ENCODE results near the gene PARD3B. TPM values are rescaled to one million over a fixed set of nuclear protein-coding genes. Genes with fewer than 3 reads are reported as not detected.

PARD3B gene
- total RNA-seq, 1 donor from 2014 or later = 1.6 TPM

DNA sequence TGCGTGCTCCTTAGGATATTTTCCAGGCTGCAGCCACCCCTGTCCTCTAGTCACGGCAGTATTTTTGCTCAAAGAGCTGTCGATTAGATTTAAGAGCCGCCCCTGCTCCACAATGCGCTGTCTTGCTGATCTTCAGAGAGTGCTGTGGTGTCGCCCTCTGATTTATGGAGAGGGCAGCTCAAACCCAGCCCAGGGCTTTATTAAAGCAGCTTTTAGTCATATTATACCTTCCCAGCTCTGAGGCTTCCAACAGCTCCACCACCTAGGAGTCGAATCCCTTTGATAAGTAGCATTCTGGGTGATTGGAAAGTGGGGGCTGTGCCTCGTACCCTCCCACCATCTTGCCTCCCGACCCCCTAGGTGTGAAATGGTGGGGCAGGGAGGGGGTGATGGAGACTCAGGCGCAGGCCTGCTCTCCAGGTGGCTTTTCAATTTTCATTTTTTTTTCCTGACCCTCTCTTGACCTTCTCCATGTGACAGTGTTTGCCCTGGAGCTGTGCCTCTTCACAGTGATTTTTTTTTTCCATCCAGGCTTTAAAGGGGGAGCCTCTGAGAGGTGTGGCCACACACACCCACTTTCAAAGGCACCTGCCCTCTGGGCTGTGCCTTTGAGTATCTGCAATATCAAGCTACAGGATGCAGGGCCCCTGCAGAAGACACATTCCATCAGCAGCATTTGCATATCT is 1084.0 kb downstream of the PARD3B start:
- FAIRE-seq = no peak
- no peak overlapping the region for H3K4me3 ChIP-seq (ENCODE audit: low read depth, low read length)
- no peak for DNase-seq (ENCODE audit: low read depth)
- TF ChIP-seq, protein P1, sequence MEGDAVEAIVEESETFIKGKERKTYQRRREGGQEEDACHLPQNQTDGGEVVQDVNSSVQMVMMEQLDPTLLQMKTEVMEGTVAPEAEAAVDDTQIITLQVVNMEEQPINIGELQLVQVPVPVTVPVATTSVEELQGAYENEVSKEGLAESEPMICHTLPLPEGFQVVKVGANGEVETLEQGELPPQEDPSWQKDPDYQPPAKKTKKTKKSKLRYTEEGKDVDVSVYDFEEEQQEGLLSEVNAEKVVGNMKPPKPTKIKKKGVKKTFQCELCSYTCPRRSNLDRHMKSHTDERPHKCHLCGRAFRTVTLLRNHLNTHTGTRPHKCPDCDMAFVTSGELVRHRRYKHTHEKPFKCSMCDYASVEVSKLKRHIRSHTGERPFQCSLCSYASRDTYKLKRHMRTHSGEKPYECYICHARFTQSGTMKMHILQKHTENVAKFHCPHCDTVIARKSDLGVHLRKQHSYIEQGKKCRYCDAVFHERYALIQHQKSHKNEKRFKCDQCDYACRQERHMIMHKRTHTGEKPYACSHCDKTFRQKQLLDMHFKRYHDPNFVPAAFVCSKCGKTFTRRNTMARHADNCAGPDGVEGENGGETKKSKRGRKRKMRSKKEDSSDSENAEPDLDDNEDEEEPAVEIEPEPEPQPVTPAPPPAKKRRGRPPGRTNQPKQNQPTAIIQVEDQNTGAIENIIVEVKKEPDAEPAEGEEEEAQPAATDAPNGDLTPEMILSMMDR (IDR thresholded peaks at IDR 0.05; ENCODE audit: insufficient read depth, low read length, severe bottlenecking) = no peak
- no peaks in the 10 kb centered on the region for H3K27me3 ChIP-seq (ENCODE audit: control insufficient read depth, insufficient read depth, low read length)
- H3K36me3 ChIP-seq (ENCODE audit: control insufficient read depth, insufficient read depth, low read length) = no peaks in the 10 kb centered on the region

DNA sequence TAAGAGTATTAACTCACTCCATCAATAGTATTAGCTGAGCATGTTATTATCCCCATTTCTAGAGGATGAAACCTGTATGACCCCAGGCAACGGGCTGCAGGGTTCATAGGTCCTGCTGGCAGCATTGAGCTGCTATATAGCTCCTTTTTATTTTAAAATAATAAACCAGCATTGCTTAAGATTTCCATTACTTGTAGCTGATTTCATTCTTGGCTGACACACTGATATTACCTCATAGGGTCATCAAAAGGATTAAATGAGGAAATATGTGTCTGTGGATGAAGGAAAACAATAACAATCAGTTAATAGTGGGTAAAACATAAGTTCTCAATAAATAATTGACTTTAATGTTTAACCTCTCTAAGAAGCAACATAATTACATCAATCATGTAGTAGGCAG is 1088.7 kb downstream of the PARD3B start:
- DNase-seq (ENCODE audit: low read depth) = peak; percentile 14
- TF ChIP-seq, protein P1 (IDR thresholded peaks at IDR 0.05; ENCODE audit: insufficient read depth, low read length, severe bottlenecking) = no peak
- H3K4me3 ChIP-seq (ENCODE audit: low read depth, low read length) = no peak overlapping the region
- H3K36me3 ChIP-seq (ENCODE audit: control insufficient read depth, insufficient read depth, low read length) = no peaks in the 10 kb centered on the region
- no peak for FAIRE-seq
- H3K27me3 ChIP-seq (ENCODE audit: control insufficient read depth, insufficient read depth, low read length) = no peaks in the 10 kb centered on the region

DNA sequence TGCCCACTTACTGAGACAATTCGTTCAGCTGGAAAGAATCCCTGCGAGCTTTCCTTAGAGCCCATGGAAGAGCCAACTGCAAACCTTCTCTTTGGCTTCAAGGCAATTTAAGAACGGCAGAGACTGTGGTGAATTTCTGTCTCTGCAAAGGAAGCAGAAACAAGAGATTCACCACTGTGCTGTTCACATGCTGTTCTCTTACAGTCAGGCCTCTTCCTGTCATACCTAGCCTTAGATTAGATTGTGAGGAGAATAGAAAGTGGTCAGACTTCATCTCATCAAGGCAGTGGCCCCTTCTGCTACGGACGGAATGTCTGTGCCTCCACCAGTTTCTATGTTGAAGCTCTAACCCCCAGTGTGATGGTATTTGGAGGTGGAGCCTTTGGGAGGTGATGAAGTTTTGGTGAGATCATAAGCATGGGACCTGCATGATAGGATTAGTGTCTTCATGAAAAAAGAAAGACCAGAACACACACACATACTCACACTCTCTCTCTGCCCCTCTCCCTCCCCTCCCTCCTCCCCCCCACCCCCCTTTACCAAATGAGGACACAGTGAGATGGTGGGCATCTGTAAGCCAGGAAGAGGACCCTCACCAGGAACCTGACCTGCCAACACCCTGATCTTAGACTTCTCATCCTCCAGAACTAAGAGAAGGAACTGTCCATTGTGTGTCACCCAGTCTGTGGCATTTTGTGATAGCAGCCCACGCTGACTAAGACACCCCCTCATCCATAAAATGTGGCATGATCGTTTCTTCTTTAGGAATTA is 1091.5 kb downstream of the PARD3B start:
- no peak for FAIRE-seq
- Histone ChIP-seq H3K4me3 (ENCODE audit: low read depth, low read length) (no peak overlapping the region), H3K27me3 (ENCODE audit: control insufficient read depth, insufficient read depth, low read length) (no peaks in the 10 kb centered on the region), H3K36me3 (ENCODE audit: control insufficient read depth, insufficient read depth, low read length) (no peaks in the 10 kb centered on the region)
- TF ChIP-seq, protein P1 (IDR thresholded peaks at IDR 0.05; ENCODE audit: insufficient read depth, low read length, severe bottlenecking) = no peak
- DNase-seq (ENCODE audit: low read depth) = no peak

DNA sequence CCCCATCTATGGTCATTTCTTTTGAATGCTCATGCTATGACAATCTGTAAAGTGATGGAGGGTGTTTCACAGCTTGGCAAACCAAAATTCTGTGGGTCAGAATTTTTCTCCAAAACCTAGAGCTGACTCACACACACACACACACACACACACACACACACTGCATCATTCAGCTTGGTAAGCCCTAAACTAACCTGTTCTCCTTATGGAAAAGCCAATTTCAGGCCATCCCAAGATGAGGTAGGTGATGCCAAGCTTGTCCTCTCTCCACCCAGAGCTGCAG is 1092.0 kb downstream of the PARD3B start:
- DNase-seq (ENCODE audit: low read depth) = no peak
- TF ChIP-seq, protein P1 (IDR thresholded peaks at IDR 0.05; ENCODE audit: insufficient read depth, low read length, severe bottlenecking) = no peak
- no peak for FAIRE-seq
- no peaks in the 10 kb centered on the region for H3K36me3 ChIP-seq (ENCODE audit: control insufficient read depth, insufficient read depth, low read length)
- H3K4me3 ChIP-seq (ENCODE audit: low read depth, low read length) = no peak overlapping the region
- H3K27me3 ChIP-seq (ENCODE audit: control insufficient read depth, insufficient read depth, low read length) = no peaks in the 10 kb centered on the region

DNA sequence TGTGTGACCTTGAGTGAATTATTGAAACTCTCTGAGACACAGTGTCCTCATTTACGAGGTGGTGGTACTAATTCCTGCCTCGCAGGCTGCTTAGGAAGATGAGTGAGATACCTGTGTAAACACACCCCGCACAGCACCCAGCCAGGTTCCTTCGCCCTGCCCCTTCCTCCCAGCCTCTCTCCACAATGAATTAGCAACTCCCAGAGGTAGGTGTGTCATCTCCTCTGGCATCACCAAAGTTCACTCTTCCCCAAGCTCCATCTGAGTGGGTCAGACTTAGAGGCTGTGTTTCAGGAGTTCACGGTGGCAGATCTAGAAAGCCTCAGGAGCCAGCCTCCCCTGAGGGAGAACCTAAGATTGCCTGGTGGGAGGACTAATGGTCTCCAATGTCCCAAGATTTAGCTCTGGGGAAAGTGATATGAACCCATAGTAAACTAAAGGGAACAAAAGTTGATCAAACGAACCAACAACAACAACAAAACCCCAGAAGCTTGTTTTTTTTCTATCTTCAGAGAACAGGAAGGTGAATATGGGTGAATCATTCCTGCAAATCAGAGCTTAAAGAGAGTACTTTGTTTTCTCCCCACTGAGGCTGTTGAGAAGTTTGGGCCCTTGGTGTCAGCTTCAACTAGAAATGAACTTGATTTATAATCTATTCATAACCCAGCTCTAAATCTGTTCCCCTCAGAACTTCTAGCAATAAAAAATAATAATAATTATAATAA is 1092.7 kb downstream of the PARD3B start:
- Histone ChIP-seq H3K4me3 (ENCODE audit: low read depth, low read length) (no peak overlapping the region), H3K27me3 (ENCODE audit: control insufficient read depth, insufficient read depth, low read length) (no peaks in the 10 kb centered on the region), H3K36me3 (ENCODE audit: control insufficient read depth, insufficient read depth, low read length) (no peaks in the 10 kb centered on the region)
- TF ChIP-seq, protein P1 (IDR thresholded peaks at IDR 0.05; ENCODE audit: insufficient read depth, low read length, severe bottlenecking) = no peak
- peak; percentile 66 for DNase-seq (ENCODE audit: low read depth)
- FAIRE-seq = no peak

Data from bronchial epithelial cell (primary cell).